ENCODE data around the gene PROSER1. TPM values are rescaled to one million over a fixed set of nuclear protein-coding genes. Genes with fewer than 3 reads are reported as not detected.

Gene PROSER1
- total and polyA plus RNA-seq, 3 donors from 2014 or later = 32.0 to 37.0 (median 33.0) TPM

DNA sequence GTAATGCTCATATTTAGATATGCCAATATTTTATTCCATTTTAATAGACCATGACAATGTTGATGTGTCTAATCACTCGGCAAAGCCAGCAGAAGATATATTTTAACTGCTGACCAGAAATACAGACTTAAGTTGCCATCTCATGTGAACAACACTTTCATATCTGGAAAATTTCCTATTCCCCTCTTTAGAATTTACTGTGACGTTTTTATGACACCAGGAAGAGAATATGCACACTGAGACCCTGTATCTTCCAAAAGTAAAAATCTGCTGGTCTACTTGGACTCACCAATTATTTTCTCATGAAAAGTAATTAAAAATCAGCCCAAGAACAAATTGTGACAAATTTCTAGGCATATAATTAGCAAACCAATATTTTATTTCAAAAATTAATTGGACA is 2.1 kb downstream of the PROSER1 start:
- Histone ChIP-seq H3K27ac (no peak overlapping the region), H3K4me3 (peak overlapping the region in 1 of 2 donors; percentile 68), H3K27me3 (no peaks in the 10 kb centered on the region), H3K36me3 (ENCODE audit: low read depth, missing control alignments) (no peaks in the 10 kb centered on the region), H3K4me1 (peaks cover 22% of the 10 kb centered on the region), H3K9me3 (no peaks in the 10 kb centered on the region)
- whole genome bisulfite sequencing, 2 donors = 16 to 24% methylated on average over 2 of the region's 2 CpGs
- no peak for DNase-seq
- intact Hi-C loops (cut with DNase I; ENCODE audit: low total_unique reads) = no loop called here
- no peak for TF ChIP-seq POLR2A (IDR thresholded peaks at IDR 0.05)
- no peak for TF ChIP-seq CTCF (IDR thresholded peaks at IDR 0.05)

- no peaks in the 10 kb centered on the region for H3K9me3 ChIP-seq
- no peak overlapping the region for H3K27ac ChIP-seq
- TF ChIP-seq CTCF (IDR thresholded peaks at IDR 0.05) (no peak), POLR2A (IDR thresholded peaks at IDR 0.05) (no peak)
- DNase-seq = no peak
- H3K4me3 ChIP-seq = no peak overlapping the region
- H3K4me1 ChIP-seq = peaks cover 22% of the 10 kb centered on the region
- H3K27me3 ChIP-seq = no peaks in the 10 kb centered on the region
- intact Hi-C loops (cut with DNase I; ENCODE audit: low total_unique reads) = no loop called here
- WGBS, 2 donors = 40 to 41% methylated on average over 2 of the region's 2 CpGs
- H3K36me3 ChIP-seq (ENCODE audit: low read depth, missing control alignments) = no peaks in the 10 kb centered on the region
These were observed 2.7 kb downstream of the PROSER1 start for GRCh38 chr13:39035204-39035603.

GRCh38 chr13:39034085-39034484 is 3.8 kb downstream of the PROSER1 start:
- Histone ChIP-seq H3K4me1 (peaks cover 17% of the 10 kb centered on the region), H3K27ac (no peak overlapping the region), H3K9me3 (no peaks in the 10 kb centered on the region), H3K27me3 (no peaks in the 10 kb centered on the region), H3K4me3 (no peak overlapping the region), H3K36me3 (ENCODE audit: low read depth, missing control alignments) (no peaks in the 10 kb centered on the region)
- DNase-seq = no peak
- TF ChIP-seq POLR2A (IDR thresholded peaks at IDR 0.05) (no peak), CTCF (IDR thresholded peaks at IDR 0.05) (no peak)
- WGBS, 2 donors = 75 to 91% methylated on average over 1 of the region's 1 CpG
- intact Hi-C loops (cut with DNase I; ENCODE audit: low total_unique reads) = no loop called here

DNA sequence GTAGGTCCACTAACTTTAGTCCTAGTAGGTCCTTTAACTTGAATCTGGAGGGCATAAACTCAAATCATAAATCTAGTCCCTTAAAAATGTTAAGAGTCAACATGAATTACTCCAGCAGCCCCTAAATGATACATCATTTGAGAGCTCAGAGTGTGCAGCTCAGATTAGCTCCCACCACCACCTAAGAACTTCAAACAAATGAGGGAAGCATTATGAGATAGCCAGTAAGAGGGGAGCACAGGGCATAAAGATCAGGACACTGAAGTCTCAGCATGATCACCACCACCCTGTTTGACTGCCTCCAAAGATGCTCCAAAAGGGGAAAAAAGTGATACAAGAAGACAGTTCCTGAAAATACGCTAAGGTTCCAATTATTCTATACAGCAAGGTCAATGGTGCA is 5.7 kb downstream of the PROSER1 start:
- WGBS, 2 donors = 92 to 93% methylated on average over 1 of the region's 1 CpG
- no peaks in the 10 kb centered on the region for H3K27me3 ChIP-seq
- no peak overlapping the region for H3K27ac ChIP-seq

More for the DNA sequence above, 5.7 kb downstream of the PROSER1 start:
- DNase-seq = no peak
- intact Hi-C loops (cut with DNase I; ENCODE audit: low total_unique reads) = no loop called here
- Histone ChIP-seq H3K4me3 (no peak overlapping the region), H3K36me3 (ENCODE audit: low read depth, missing control alignments) (no peaks in the 10 kb centered on the region), H3K4me1 (peaks cover 14% of the 10 kb centered on the region), H3K9me3 (no peaks in the 10 kb centered on the region)
- TF ChIP-seq CTCF (IDR thresholded peaks at IDR 0.05) (no peak), POLR2A (IDR thresholded peaks at IDR 0.05) (no peak)

Measured in testis (tissue), 3 donors.